ENCODE measurements around the gene LYSMD4.
A peak's percentile ranks its signal among the peaks of the same experiment; 100 is the strongest.

LYSMD4 gene

DNA sequence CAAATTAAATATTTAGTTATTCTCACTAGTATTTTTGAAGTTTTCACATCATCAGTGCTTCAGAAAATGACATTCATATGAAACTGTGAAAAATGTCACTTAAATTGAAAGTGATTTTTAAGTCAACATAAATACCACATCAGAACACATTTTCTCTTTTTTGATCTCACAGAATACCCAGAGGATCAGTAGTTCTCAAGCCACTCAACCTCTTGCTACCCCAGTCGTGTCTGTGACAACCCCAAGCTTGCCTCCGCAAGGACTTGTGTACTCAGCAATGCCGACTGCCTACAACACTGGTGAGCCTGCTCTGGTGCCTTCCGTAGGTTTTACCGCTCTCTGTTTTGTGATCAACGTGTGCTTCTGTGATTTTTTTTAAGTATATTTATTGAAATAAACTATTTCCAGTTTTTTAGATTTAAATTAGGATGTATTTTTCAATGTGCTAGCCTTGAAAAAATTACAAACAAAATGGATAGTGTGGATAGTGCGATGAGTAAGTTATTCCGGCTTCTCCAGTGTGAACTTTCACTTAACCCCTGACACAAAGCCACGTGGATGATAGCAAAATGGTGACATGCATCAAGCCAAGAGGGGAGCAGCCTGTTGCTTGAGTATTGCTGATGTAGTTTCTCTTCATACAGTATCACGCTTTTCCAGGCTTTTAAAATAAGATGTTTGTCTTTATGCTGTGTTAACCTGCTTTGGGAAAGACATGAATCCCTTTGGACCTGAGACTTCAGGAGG is 26.5 kb downstream of the LYSMD4 start:
- DNase-seq (ENCODE audit: low spot score) = no peak

GRCh38 chr15:99704444-99704838 is 28.8 kb downstream of the LYSMD4 start:
- peak; percentile 80 for DNase-seq (ENCODE audit: low spot score)

DNA sequence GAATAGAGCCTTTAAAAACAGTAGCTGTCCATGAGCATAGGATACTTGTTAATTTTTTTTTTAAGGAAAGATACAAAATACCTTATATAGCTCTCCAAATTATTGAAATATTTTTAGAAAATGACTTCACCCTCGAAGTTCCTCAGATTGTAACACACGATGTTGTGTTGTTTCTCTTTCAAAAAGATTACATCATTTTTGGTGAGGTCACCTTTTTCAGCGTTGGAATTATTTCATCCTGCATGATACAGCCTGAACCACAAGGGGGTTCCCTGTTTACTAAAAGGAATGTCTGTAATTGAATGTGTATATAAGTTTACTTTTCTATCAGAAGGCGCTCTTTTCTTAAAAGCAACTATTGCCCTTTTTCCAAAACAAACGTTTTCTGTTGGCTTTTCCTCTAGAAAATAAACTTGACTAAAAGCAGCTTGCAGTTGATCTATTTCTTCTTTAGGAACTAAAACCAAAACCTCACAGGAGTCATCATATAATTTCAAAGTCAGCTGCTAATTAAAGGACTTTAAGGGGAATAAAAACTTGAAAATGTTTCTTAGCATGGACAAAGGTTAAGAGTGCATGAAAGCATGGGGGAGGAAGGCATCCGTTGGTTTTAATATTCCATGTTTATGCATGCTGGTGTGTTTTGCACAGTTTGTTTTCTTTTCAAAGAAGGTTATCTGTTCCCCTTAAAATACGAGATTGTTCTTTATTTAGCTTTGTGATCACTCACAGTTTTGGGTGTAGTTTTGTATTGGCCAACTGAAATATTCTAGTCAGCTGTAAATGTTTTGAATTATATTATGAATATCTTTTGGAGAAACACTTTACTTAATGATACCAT is 29.4 kb downstream of the LYSMD4 start:
- DNase-seq (ENCODE audit: low spot score) = peak; percentile 89

DNA sequence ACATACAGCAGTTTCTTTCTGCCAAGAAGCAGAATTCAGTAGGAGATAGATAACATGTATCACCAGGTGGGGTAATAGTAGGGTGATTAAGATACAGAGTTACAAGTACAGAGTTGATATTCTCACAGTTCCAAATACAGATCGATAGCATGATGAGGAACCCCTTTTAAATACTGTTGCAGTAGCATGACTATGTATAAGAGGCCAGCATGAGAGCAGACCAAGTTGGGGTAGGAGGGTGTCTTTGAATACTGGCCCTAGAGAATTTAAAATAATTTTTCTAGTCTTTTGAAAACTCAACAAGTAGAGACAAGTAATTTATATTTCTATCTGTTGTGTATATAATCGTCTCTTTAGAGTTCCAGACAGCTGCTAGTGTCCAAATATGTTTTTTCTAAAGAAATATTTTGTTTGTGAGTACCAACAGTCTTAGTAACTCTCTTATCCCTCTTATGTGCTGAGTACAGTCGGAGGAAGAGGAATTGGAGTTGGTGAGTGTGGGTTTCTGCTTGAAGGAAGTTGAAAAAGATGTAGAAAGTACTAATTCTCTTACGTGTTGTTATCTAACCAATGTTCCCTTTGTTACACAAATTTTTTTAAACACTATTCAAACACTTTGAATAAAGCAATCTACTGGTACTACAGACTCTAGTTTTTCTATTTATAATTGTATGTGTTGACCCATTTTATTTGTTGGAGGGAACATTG is 30.2 kb downstream of the LYSMD4 start:
- peak; percentile 9 for DNase-seq (ENCODE audit: low spot score)

DNA sequence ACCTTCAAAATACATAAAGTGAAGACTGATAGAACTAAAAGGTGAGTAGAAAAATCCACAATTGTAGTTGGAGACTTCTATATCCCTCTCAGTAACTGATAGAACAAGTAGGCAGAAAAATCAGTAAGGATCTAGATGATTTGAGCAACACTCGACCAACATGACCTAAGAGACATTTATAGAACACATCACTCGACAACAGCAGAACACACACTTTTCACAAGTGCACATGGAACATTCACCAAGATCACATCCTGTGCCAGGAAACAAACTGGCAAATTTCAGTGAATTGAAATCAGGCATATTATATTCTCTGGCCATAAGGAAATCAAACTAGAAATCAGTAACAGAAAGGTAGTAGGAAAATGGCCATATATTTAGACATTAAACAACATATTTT is 37.1 kb downstream of the LYSMD4 start:
- no peak for DNase-seq (ENCODE audit: low spot score)

DNA sequence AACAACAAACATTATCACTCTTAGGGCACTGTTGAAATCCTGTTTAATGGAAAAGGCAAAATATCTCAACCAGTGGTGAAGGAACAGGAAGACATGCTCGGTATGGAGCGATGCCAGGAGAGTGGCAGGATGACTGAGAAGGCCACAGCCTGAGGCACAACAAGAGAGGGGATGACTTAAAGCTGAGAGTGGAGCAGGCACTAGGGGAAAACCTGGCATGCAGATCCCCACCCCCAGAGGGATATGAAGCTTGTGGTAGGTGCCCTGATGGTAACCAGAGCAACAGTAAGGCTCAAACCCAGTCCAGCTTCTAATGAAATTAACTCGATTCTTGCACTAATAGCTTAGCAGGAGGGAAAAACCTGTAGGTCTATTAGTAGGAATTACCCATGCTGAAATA is 40.4 kb downstream of the LYSMD4 start:
- DNase-seq (ENCODE audit: low spot score) = no peak

DNA sequence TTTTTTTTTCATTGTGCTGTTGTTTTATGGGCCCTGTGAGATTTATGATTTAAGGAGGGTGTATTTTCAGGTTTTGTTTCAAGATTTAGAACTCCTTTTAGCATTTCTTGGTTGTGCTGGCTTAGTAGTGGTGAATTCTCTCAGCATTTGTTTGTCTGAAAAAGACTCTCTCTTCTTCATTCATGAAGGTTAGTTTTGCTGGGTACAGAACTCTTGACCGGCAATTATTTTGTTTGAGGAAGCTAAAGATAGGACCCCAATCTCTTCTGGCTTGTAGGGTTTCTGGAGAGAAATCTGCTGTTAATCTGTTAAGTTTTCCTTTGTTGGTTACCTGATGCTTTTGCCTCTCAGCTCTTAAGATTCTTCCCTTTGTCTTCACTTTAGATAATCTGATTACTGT is 46.9 kb downstream of the LYSMD4 start:
- DNase-seq (ENCODE audit: low spot score) = no peak

DNA sequence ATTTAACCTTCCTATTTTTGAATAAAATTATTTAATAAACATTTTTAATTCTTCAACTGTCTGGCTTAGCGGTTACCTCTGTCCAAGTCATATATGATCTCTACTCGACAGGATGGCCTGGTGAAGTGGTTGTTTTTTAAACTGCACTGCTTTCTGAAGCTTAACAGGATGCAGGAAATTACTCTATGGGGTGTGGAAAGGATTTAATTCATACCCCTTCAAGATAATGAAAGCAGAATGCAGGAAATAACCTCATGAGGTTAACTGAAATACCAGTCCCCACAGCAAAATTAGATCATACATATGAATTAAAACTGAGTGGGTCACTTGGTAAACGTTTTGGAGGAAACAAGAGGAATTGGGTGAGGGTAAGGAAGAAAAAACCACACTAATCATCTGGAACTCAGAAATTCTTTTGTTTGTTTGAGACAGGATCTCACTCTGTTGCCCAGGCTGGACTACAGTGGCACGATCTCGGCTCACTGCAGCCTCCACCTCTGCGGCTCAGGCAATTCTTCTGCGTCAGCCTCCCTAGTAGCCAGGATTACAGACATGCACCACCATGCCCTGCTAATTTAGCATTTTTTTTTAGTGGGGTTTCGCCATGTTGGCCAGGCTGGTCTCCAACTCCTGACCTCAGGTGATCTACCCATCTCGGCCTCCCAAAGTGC is 50.1 kb downstream of the LYSMD4 start:
- DNase-seq (ENCODE audit: low spot score) = no peak

DNA sequence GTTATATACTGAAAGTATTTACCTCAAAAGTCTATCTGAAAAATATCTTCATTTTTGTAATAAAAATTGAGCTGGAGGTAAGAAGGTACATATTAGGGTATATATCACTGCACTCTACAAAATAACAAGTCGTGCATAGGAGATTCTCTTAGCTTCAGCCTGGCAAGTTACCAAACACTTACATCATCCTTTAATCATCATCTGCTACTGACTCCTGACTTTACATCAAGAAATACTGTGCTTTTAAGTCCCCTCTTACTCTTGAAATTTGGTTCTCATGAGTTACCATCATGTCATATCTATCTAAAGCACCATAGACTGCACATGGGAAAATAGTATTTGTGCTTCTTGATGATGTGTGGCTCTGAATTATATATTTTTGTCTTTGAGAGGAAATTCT is 50.8 kb downstream of the LYSMD4 start:
- peak; percentile 15 for DNase-seq (ENCODE audit: low spot score)

- DNase-seq (ENCODE audit: low spot score) = no peak
Observed at GRCh38 chr15:99681990-99682389, 51.2 kb downstream of the LYSMD4 start.

DNA sequence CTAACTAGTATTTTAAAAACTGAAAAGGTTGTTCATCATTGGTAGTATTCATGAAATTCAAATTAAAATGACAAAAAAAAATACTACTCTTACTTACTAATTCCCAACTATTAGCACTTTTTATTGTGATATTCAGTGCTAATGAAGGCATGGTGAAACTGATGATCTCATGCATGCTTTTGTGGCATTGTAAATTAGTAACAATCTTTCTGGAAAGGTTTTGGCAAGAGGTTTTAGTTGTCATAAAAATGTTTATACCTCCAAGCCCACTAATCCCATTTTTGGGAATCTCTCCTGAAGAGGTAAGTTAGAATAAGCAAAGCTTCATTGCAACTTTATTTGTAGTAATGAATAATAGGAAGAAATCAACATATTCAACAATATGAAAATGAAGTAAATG is 53.0 kb downstream of the LYSMD4 start:
- DNase-seq (ENCODE audit: low spot score) = no peak

GRCh38 chr15:99677540-99678134 is 55.6 kb downstream of the LYSMD4 start:
- no peak for DNase-seq (ENCODE audit: low spot score)

Data from SW480 (cell line).